HG03469 (cell line): ENCODE measurements around the gene RUNX3.
"Not testable (repeated sequence)": the region's sequence is repeated elsewhere in the genome, so short reads cannot be mapped to it uniquely, and the experiment has no call there.

Source experiments
- ATAC-seq: cut with Tn5 transposase; IDR thresholded peaks from one replicate; pipeline ENCODE4 v1.9.1; 2021; ENCODE audit warnings: mild to moderate bottlenecking, moderate library complexity, moderate number of reproducible peaks; ENCODE audit not compliant: unreplicated experiment

Gene RUNX3

GRCh38 chr1:24930260-24931145 is at the start of gene RUNX3:
Gene RUNX3, minus strand, starts transcription at chr1:24930276. Its CDS starts 408 bp downstream, at chr1:24929868.
- peak; percentile 62 for ATAC-seq

- ATAC-seq: not testable (repeated sequence)
These were observed 49.2 kb upstream of the RUNX3 start for GRCh38 chr1:24979232-24979631.

- ATAC-seq: no peak
These were observed 48.4 kb upstream of the RUNX3 start for GRCh38 chr1:24978383-24979032.

GRCh38 chr1:24975391-24975790 is 45.3 kb upstream of the RUNX3 start:
- ATAC-seq: no peak

GRCh38 chr1:24973315-24973714 is 43.2 kb upstream of the RUNX3 start:
- no peak for ATAC-seq

- no peak for ATAC-seq
These were observed 42.8 kb upstream of the RUNX3 start for GRCh38 chr1:24972915-24973242.

- ATAC-seq: no peak
These were observed 42.3 kb upstream of the RUNX3 start for GRCh38 chr1:24972221-24972914.

GRCh38 chr1:24970926-24971875 is 41.1 kb upstream of the RUNX3 start:
- no peak for ATAC-seq

- no peak for ATAC-seq
These were observed 40.3 kb upstream of the RUNX3 start for GRCh38 chr1:24970399-24970753.

- no peak for ATAC-seq
These were observed 39.7 kb upstream of the RUNX3 start for GRCh38 chr1:24969596-24970398.

- ATAC-seq: no peak
These were observed 39.0 kb upstream of the RUNX3 start for GRCh38 chr1:24968941-24969585.

- ATAC-seq: no peak
These were observed 37.9 kb upstream of the RUNX3 start for GRCh38 chr1:24967962-24968361.

GRCh38 chr1:24967555-24967954 is 37.5 kb upstream of the RUNX3 start:
- no peak for ATAC-seq

- ATAC-seq: no peak
These were observed 36.8 kb upstream of the RUNX3 start for GRCh38 chr1:24966724-24967346.

GRCh38 chr1:24966121-24966723 is 36.1 kb upstream of the RUNX3 start:
- ATAC-seq: no peak

- no peak for ATAC-seq
These were observed 35.5 kb upstream of the RUNX3 start for GRCh38 chr1:24965571-24965930.

GRCh38 chr1:24964811-24965570 is 34.9 kb upstream of the RUNX3 start:
- ATAC-seq: peak; percentile 74
